NCI-H2227 (cell line): ENCODE results near the gene PKP3.
"Not testable (repeated sequence)": the region's sequence is repeated elsewhere in the genome, so short reads cannot be mapped to it uniquely, and the experiment has no call there.

Source experiments
- DNase-seq: peaks from one replicate; lab custom pipeline; 2025; ENCODE audit not compliant: unreplicated experiment; lab: John Stamatoyannopoulos, UW

Gene PKP3

DNA sequence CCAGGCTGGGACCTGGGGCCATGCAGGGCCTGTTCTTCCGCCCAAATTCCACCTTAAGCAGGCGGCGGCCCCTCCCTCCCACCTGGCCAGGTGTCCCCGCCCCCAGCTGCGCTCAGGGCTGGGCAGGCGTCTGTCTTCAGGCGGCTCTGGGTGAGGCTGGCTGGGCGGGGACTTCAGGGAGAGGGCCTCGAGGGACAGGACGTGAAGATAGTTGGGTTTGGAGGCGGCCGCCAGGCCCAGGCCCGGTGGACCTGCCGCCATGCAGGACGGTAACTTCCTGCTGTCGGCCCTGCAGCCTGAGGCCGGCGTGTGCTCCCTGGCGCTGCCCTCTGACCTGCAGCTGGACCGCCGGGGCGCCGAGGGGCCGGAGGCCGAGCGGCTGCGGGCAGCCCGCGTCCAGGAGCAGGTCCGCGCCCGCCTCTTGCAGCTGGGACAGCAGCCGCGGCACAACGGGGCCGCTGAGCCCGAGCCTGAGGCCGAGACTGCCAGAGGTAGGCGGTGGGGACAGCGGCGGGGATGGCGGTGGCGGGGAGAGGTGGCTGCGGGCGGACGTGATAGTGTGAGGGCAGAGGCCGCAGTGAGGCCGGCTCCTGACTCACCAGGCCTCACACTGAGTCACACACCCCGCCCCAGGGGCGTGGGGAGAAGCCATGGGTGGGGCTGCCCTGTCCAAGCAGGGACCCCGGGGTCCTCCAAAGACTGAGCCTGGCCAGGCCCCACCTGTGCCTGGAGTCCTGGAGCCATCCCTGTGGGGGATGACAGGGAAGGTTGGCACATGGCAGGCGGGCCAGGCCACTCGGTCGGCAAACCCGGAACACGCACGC, at the start of gene PKP3:
TSS of gene PKP3 (plus strand) at position 176 of the 824 bp plus-strand sequence. CDS start at position 260, 84 bp downstream.
- DNase-seq = no peak

DNA sequence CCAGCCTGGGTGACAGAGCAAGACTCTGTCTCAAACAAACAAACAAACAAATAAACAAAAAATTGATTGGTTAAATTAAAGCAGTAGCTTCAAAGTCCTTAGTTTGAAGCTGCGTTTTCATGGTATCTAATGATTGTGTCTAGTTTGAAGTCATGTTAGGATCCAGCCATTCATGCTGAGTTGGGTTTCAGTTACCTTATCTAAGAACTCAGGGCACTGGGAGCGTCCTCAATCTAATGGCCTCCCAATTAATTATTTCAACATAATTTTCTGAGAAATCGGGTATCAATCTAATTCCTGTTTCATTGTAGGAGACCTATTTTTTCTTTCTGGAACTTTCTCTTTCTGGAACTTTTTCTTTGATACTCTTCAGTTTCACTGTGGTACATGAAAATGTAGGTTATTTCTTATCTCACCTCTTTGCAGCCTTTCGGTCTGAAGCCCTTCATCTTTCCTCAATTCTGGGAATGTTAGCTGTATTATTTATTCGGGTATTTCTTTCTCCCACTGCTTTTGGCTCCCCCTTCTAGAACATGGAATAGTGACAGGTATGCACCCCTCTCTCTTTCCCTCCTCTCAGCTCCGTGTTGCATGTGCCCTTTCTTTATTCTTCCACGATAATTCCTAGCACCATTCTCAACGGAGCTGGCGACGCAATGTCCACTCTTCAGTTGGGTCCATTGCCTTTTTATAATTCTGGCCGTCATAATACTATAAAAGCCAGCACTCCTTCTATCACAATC, 49.0 kb upstream of the PKP3 start:
- DNase-seq = no peak

DNA sequence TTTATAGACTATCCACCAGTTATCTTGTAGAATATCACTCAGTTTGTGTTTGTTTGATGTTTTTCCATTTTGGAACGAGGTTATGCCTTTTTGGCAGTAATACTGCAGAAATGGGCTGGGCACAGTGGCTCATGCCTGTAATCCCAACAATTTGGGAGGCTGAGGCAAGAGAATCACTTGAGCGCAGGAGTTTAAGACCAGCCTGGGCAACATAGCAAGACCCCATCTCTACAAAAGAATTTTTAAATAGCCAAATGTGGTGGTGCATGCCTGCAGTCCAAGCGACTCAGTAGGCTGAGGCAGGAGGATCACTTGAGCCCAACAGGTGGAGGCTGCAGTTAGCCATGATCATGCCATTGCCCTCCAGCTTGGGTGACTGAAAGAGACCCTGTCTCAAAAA, 47.5 kb upstream of the PKP3 start:
- no peak for DNase-seq

- DNase-seq = not testable (repeated sequence)
Observed at GRCh38 chr11:349270-349954, 44.6 kb upstream of the PKP3 start.

GRCh38 chr11:350033-350722, 43.8 kb upstream of the PKP3 start:
- not testable (repeated sequence) for DNase-seq

GRCh38 chr11:350723-351255, 43.2 kb upstream of the PKP3 start:
- no peak for DNase-seq

GRCh38 chr11:351411-351810, 42.6 kb upstream of the PKP3 start:
- no peak for DNase-seq

DNA sequence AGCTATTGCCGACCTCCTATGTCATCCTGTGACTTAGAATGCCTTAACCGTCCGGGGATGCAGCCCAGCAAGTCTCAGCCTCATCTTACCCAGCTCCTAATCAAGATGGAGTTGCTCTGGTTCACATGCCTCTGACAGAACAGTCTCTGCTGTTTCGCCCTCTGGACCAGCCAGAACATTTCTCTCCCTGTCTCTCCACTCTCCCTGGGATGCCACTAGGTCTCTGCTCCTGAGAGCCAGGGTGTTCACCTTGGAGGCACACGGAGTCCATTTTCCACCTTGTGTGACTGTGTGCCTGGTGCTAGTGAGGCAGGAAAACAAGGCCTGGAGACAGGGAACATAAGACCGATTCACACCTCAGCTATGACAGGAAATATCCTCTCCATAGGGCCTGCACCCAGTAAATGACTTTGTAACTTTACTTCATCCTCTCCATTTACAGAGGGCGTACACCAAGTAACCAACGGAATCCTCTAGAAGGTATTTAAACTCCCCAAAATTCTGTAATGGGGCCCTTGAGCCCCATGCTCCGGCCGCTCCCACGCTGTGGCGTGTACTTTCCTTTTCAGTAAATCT, 41.5 kb upstream of the PKP3 start:
- DNase-seq = no peak

DNA sequence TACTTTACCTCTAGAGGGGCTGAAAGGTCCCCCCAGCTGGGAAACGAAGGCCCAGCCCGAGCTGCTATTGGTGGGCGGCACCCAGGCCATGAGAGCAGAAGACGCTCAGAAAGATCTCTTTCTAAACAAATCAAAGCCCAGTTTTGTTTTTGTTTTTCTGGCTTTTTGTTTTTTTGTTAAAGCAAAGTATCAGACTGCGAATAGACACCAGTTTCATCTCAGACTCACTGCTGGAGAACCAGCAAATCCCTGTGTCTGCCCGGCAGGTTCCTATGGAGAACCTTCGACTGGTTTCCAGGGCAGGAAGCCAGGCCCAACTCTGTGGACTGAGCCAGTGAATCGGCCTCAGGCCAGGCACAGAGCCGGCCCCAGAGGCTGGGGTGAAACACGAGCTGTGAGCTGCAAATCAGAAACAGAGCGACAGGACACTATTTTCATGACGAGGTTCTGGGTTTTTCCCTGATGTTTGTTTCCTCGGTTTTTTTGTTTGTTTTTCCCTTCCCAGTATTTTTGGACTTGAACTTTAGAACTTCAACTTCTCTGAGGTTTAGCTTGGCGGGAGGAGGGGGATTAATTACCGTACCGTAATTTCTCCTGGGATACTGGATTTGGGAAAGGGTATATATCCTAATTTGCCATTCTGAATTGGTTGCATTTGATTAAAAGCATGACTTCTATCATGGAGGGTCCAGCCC, 40.7 kb upstream of the PKP3 start:
- DNase-seq = no peak

- DNase-seq = peak; percentile 90
Observed at GRCh38 chr11:355581-356458, 38.2 kb upstream of the PKP3 start.

GRCh38 chr11:356610-357009, 37.4 kb upstream of the PKP3 start:
- no peak for DNase-seq

GRCh38 chr11:357582-357981, 36.4 kb upstream of the PKP3 start:
- DNase-seq = no peak

- peak; percentile 50 for DNase-seq
Observed at GRCh38 chr11:358129-358800, 35.7 kb upstream of the PKP3 start.

GRCh38 chr11:359181-359714, 34.8 kb upstream of the PKP3 start:
- no peak for DNase-seq

GRCh38 chr11:360326-361280, 33.4 kb upstream of the PKP3 start:
- DNase-seq = no peak

GRCh38 chr11:362642-363442, 31.2 kb upstream of the PKP3 start:
- no peak for DNase-seq
